RWPE1 (cell line): ENCODE data around the gene PLCB4.

ENCODE experiments used
- CTCF ChIA-PET: fragments of 350-600 bp; sonication (Branson Sonifier 250); formaldehyde crosslinking; extraction: SDS; loops from one replicate; lab custom pipeline; 2021; lab: Yijun Ruan, JAX
- POLR2A ChIA-PET: fragments of 400-600 bp; formaldehyde crosslinking; extraction: SDS; loops from one replicate; lab custom pipeline; 2020; ENCODE audit warnings: antibody characterized with exemption; ENCODE audit not compliant: low non-redundant PET; lab: Yijun Ruan, JAX
- DNase-seq: peaks from one replicate; pipeline ENCODE4 v3.0.0; 2012; ENCODE audit warnings: low spot score
- H3K27ac ChIP-seq: fragments of 450-650 bp; 2 replicates; pipeline ENCODE4 v1.5.1; 2017
- CTCF ChIP-seq: fragments of 450-650 bp; conservative IDR thresholded peaks from 2 replicates; pipeline ENCODE4 v1.5.1; 2017; ENCODE audit warnings: low read depth, mild to moderate bottlenecking

PLCB4 gene

GRCh38 chr20:9454791-9455190 is 385.9 kb downstream of the PLCB4 start:
- no peak for TF ChIP-seq CTCF
- H3K27ac ChIP-seq, result no peak overlapping the region
- no peak for DNase-seq
- POLR2A ChIA-PET, result no interaction called here
- CTCF ChIA-PET, result no interaction called here

- ChIA-PET CTCF (no interaction called here), POLR2A (no interaction called here)
- H3K27ac ChIP-seq, result no peak overlapping the region
- DNase-seq, result no peak
- TF ChIP-seq CTCF, result no peak
Observed at GRCh38 chr20:9457136-9457535, 388.2 kb downstream of the PLCB4 start.

- no peak for DNase-seq
- ChIA-PET POLR2A (no interaction called here), CTCF (interaction anchor here (0.6 kb wide), 1 partner anchor 114 kb away, joined by 3 read pairs; no protein-coding TSS in a partner anchor)
- TF ChIP-seq CTCF, result no peak
- H3K27ac ChIP-seq, result no peak overlapping the region
Observed at GRCh38 chr20:9458138-9458796, 389.4 kb downstream of the PLCB4 start.

GRCh38 chr20:9460518-9460917 is 391.6 kb downstream of the PLCB4 start:
- ChIA-PET CTCF (no interaction called here), POLR2A (no interaction called here)
- peak; percentile 30 for DNase-seq
- no peak overlapping the region for H3K27ac ChIP-seq
- no peak for TF ChIP-seq CTCF

- no peak overlapping the region for H3K27ac ChIP-seq
- ChIA-PET CTCF (interaction anchor here (0.6 kb wide), 2 partner anchors 474 to 747 kb away, joined by 3 read pairs; no protein-coding TSS in a partner anchor), POLR2A (no interaction called here)
- no peak for DNase-seq
- TF ChIP-seq CTCF, result peak; percentile 25; the same call in 1 of the 2 replicates
Observed at GRCh38 chr20:9467995-9468394, 399.1 kb downstream of the PLCB4 start.

GRCh38 chr20:9474835-9475415 is 406.0 kb downstream of the PLCB4 start:
- CTCF ChIA-PET, result no interaction called here
- DNase-seq, result no peak

More at GRCh38 chr20:9474835-9475415, 406.0 kb downstream of the PLCB4 start:
- POLR2A ChIA-PET, result no interaction called here
- no peak overlapping the region for H3K27ac ChIP-seq
- no peak for TF ChIP-seq CTCF
